GM18505 (cell line): ENCODE measurements around the gene ADARB1.
"Not testable (repeated sequence)": the region's sequence is repeated elsewhere in the genome, so short reads cannot be mapped to it uniquely, and the experiment has no call there.

Experiments
- ATAC-seq: cut with Tn5 transposase; IDR thresholded peaks from one replicate; pipeline ENCODE4 v1.9.1; 2021; ENCODE audit not compliant: unreplicated experiment
- POLR2A ChIP-seq: IDR thresholded peaks from 4 replicates; pipeline ENCODE4 v1.6.1; 2011; ENCODE audit warnings: borderline replicate concordance; ENCODE audit not compliant: insufficient read depth, insufficient read length; ENCODE audit errors: extremely low read depth

The ADARB1 gene

GRCh38 chr21:45143855-45144254, 69.5 kb downstream of the ADARB1 start:
- no peak for ATAC-seq
- TF ChIP-seq POLR2A, result no peak

DNA sequence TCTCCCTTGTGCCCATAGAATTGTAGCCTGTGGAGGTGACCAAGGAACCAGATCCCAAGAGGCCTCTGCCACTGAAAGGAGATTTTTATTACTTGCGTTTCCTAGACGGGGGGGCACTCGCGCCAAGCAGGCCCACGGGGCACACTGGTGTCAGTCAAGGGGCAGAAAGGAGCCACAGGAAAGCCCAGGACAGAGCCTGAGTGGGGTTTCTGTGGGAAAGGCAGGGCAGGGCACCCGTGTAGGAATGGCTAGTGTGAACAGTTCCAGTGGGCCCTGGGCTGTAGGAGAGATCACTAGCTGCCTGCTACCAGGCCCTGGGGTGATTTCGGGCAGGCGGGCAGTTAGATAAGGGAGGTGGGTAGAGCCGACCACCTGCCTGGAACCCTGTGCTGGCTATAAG, 70.8 kb downstream of the ADARB1 start:
- TF ChIP-seq POLR2A, result no peak
- ATAC-seq, result no peak

GRCh38 chr21:45145846-45146245, 71.5 kb downstream of the ADARB1 start:
- ATAC-seq, result not testable (repeated sequence)

DNA sequence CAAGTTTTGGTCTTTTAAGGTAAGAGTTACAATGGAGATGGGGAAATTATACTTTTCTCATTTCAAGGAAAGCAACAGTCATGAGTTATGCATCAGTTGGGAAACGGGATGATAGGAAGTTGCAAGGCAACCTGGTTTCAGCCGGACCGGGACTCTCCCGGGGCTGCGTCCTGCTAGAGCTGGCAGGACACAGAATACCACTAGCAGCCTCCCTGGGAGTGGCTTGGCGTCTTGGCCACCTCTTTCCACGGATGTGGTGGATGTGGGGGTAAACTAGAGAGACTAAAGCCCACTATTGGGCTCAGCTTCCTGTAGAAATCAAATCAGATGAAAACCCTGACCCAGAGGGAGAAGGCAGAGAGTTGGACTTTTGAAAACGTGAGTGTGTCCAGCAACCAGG, 71.9 kb downstream of the ADARB1 start:
- TF ChIP-seq POLR2A, result no peak
- ATAC-seq, result no peak

DNA sequence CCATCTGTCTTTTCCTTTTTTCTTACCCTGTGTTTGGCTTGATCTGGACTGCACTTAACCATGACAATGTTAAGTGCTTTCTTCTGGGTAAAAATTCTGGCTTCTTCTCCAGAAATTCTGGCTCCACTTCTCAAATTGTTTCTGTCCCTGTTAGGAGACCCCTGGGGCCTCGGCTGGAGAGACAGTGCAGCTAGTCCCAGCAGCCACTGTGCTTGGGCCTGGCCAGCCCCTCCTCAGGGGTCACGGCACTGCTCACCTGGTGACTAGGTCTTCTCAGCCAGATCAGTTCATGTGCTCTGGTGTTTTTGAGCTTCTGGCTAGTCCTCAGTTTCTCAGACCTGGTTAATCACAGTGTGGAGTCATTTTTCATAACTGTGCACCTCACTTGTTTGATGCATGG, 72.4 kb downstream of the ADARB1 start:
- no peak for ATAC-seq
- no peak for TF ChIP-seq POLR2A

DNA sequence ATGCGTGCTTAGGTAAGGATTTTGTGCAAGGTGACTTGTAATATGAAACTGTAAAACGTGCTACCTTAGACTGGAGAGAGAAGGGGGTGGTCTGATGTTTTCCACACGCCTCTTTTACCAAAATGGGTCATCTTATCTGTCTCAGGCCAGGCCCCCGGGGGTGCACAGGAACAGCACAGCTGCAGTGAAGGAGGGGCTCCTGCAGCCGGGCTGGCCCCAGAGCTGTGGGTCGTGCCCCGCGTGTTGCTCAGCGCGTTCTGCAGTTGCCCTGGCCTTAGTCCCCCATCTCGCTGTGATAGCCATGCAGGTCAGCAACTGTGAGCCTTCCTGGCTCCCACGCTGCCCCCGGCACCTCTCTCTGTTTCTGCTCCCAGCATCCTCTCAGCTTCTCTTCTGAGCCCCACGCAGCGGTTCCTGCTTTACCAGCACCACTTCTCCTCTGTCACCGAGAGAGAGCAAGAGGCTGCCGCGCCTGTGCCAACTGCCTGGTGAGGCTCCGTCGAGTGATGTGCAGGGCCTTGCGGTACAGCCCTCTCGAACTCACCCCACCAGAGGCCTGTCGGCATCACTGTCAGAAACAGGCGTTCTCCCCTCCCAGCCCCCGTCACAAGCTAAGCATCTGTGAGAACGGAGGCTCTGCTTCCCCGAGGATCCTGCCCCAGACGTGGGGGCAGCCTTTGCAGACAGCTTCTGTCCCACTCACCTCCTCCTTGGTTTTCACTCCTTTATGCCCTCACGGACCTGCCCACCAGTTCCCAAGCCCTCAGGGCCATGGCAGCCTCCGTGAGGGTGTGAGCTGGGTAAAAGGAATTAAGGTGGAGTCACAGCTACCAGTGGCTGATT, 73.3 kb downstream of the ADARB1 start:
- ATAC-seq, result no peak
- no peak for TF ChIP-seq POLR2A

GRCh38 chr21:45148316-45148990, 74.1 kb downstream of the ADARB1 start:
- no peak for TF ChIP-seq POLR2A
- ATAC-seq, result no peak

- TF ChIP-seq POLR2A, result no peak
- ATAC-seq, result no peak
Observed at GRCh38 chr21:45149021-45149420, 74.6 kb downstream of the ADARB1 start.

- TF ChIP-seq POLR2A, result no peak
- ATAC-seq, result no peak
Observed at GRCh38 chr21:45150638-45151131, 76.3 kb downstream of the ADARB1 start.

DNA sequence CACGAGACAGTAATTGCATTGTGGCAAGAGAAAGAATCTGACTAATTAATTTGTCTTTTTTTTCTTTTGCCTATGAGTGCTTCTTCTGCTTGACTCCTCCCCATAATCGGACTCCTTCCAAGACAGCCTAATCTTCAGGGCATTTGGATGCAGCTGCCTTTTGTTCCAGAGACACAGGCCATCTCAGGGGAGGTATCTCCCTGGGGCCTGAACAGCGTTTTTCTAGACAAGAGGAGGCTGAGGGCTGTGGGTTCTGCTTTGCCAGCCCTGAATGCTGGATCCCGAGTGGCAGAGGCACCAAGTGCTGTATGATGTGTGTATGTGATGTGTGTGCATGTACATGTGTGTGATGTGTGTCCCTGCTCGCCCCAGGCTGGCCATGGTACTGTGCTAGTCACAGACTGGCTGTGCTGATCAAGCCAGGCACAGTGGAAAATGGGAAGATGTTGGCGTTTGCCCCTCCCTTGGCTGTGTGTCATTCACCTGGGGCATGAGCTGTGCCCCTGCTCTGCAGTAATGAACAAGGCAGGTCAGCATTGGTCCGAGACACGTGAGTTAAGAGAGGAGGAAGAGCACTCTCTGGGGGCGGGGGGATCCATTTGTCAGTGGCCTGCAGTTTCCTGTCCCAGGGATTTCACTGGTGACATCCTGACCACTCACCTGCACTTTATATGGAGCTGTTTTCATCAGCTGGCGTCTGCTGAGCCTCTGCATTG, 77.2 kb downstream of the ADARB1 start:
- TF ChIP-seq POLR2A, result no peak
- ATAC-seq, result no peak

- ATAC-seq, result peak; percentile 56
- TF ChIP-seq POLR2A, result no peak
Observed at GRCh38 chr21:45152265-45152746, 77.9 kb downstream of the ADARB1 start.

- no peak for TF ChIP-seq POLR2A
- no peak for ATAC-seq
Observed at GRCh38 chr21:45153358-45154318, 79.3 kb downstream of the ADARB1 start.

DNA sequence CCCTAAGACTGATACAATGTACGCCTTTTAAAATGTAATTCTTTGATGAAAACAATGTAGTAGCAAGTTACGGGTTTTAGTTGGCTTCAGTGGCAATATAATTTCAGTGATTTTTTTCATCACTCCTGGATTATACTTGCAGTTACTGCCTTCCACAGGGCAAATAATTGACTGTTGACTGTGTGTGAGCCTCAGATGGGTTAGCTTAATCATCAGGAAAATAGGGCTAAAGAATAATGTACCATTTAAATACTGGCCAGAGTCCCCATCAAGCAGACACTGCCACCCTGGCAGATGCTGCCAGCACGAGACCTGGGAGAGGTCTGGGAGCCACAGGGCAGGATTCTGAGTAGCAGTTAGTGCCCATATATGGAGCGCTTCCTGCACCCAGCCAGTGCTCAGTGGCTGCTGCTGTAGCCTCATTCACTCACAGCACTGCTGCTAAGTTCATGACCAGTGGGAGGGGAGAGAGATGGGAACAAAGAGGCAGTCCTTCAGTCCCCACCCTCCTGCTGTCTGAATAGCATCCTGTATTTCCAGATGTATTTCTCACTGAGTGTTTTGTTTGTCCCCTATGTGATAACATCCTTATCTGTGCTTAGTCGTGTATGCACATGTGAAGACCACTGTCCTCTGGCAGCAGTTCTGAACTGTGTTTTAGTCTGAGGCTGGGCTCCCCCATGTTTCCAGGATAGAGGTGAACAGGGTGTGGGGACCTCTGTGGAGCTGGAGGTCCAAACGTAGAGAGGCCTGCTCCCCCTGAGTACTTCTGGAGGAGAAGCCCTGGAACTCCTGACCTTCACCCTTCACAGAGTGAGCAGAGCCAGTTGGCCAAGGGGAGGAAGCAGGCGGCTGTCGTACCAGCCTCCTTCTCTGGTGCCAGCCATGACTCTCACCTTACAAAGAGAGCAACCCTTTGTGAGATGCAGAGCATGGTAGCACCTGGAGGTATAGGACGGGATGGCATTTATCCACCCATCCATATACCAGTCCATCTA, 80.4 kb downstream of the ADARB1 start:
- no peak for TF ChIP-seq POLR2A
- ATAC-seq, result no peak
